OCI-LY7 (cell line): ENCODE data around the gene NDUFS8. TPM values are rescaled to one million over a fixed set of nuclear protein-coding genes. Genes with fewer than 3 reads are reported as not detected.
A peak's percentile ranks its signal among the peaks of the same experiment; 100 is the strongest.
"Not testable (repeated sequence)": the region's sequence is repeated elsewhere in the genome, so short reads cannot be mapped to it uniquely, and the experiment has no call there.

Experiments
- Bru-seq: library from RNA; stranded (reverse); fragments of 400-500 nt; gene quantifications from one replicate; lab custom pipeline; 2021; lab: Mats Ljungman, UMichigan
- BruChase-seq, 2 experiments: library from RNA; stranded (reverse); fragments of 400-500 nt; gene quantifications; one replicate each; lab custom pipeline; 2021; lab: Mats Ljungman, UMichigan
- BruUV-seq: library from RNA; stranded (reverse); fragments of 400-500 nt; replicated peaks from 2 replicates; lab custom pipeline; 2021; lab: Mats Ljungman, UMichigan
- CTCF ChIA-PET: fragments of 300-600 bp; sonication (Branson Sonifier 250); formaldehyde crosslinking; loops from one replicate; lab custom pipeline; 2022; ENCODE audit warnings: antibody characterized with exemption; ENCODE audit not compliant: unreplicated experiment; lab: Charles Lee
- POLR2A ChIA-PET: fragments of 300-600 bp; sonication (Branson Sonifier 250); formaldehyde crosslinking; loops from one replicate; lab custom pipeline; 2022; ENCODE audit warnings: antibody characterized with exemption; lab: Charles Lee
- DNase-seq: peaks from one replicate; pipeline ENCODE4 v3.0.0-alpha.2; 2015; ENCODE audit warnings: low spot score
- H2AFZ ChIP-seq: fragments of 200-600 bp; sonication (generic), shearing (Covaris generic); 2 replicates; pipeline ENCODE4 v1.6.1; 2014; ENCODE audit warnings: mild to moderate bottlenecking, antibody characterized with exemption, low read length, moderate library complexity
- H3K27ac ChIP-seq: fragments of 200-600 bp; sonication (generic); 2 replicates; pipeline ENCODE4 v1.5.1; 2014; ENCODE audit warnings: mixed run types, low read depth, mild to moderate bottlenecking, moderate library complexity, low read length, inconsistent platforms; ENCODE audit not compliant: poor library complexity, severe bottlenecking
- H3K36me3 ChIP-seq: fragments of 200-600 bp; sonication (generic); 2 replicates; pipeline ENCODE4 v1.6.1; 2014; ENCODE audit warnings: mild to moderate bottlenecking, antibody characterized with exemption, low read length, moderate library complexity, mixed read lengths; ENCODE audit not compliant: insufficient read depth
- H3K4me1 ChIP-seq: fragments of 200-600 bp; sonication (generic); 2 replicates; pipeline ENCODE4 v1.5.1; 2014; ENCODE audit warnings: mild to moderate bottlenecking, low read length; ENCODE audit not compliant: insufficient read depth, poor library complexity, severe bottlenecking
- H3K4me2 ChIP-seq: fragments of 200-600 bp; sonication (generic); 2 replicates; pipeline ENCODE4 v1.6.1; 2014; ENCODE audit warnings: mild to moderate bottlenecking, low read length
- H3K4me3 ChIP-seq: fragments of 200-600 bp; sonication (generic); 2 replicates; pipeline ENCODE4 v1.5.1; 2014; ENCODE audit warnings: mild to moderate bottlenecking, low read depth, low read length; ENCODE audit not compliant: poor library complexity, severe bottlenecking
- H3K79me2 ChIP-seq: fragments of 200-600 bp; sonication (generic); 2 replicates; pipeline ENCODE4 v1.6.1; 2016; ENCODE audit warnings: low read depth, mild to moderate bottlenecking, low read length, moderate library complexity, mixed read lengths; ENCODE audit not compliant: insufficient read depth
- H3K9me2 ChIP-seq: fragments of 200-600 bp; sonication (generic); 2 replicates; pipeline ENCODE4 v1.6.1; 2016; ENCODE audit warnings: mild to moderate bottlenecking, low read length, mixed read lengths; ENCODE audit not compliant: insufficient read depth
- H3K9me3 ChIP-seq: fragments of 200-600 bp; sonication (generic); 2 replicates; pipeline ENCODE4 v1.6.1; 2014; ENCODE audit warnings: mild to moderate bottlenecking, mixed run types, low read length, mixed read lengths
- H4K20me1 ChIP-seq: fragments of 200-600 bp; sonication (generic); 2 replicates; pipeline ENCODE4 v1.6.1; 2014; ENCODE audit warnings: mild to moderate bottlenecking, antibody characterized with exemption, low read length, moderate library complexity, mixed read lengths; ENCODE audit not compliant: insufficient read depth
- CTCF ChIP-seq: fragments of 200-600 bp; sonication (generic); conservative IDR thresholded peaks from 2 replicates; pipeline ENCODE4 v1.5.1; 2014; ENCODE audit warnings: mild to moderate bottlenecking, antibody characterized with exemption, low read length, moderate library complexity, mixed read lengths
- EZH2phosphoT487 ChIP-seq: fragments of 200-600 bp; sonication (generic); IDR thresholded peaks from 2 replicates; pipeline ENCODE4 v1.6.1; 2018; ENCODE audit warnings: low read depth, borderline replicate concordance, mild to moderate bottlenecking, mixed run types, antibody characterized with exemption, low read length, moderate library complexity, mixed read lengths
- intact Hi-C: fragments of 100-400 bp; cut with micrococcal nuclease; formaldehyde crosslinking; loops from one replicate; pipeline ENCODE4 v1.10.0; 2022; ENCODE audit not compliant: unreplicated experiment
- long read RNA-seq: library from polyadenylated mRNA; stranded (forward); transcript quantifications from one replicate; pipeline ENCODE4 v2.0.0, GENCODE V29; 2022
- total RNA-seq, 2 experiments: library from RNA; depleted of rRNA in 1 of 2; stranded (reverse); fragments of >200 nt in 1 of 2; shearing (Covaris generic) in 1 of 2; gene quantifications; 2 replicates each; pipeline ENCODE4 v1.2.3, GENCODE V29; 2014 to 2022

Gene NDUFS8
- total RNA-seq (2014; rRNA removed; shearing (Covaris generic)): 152 and 173 TPM in 2 replicates
- 126 and 132 TPM in 2 replicates for total RNA-seq (2022)
- percentile 67 among the genes with signal in this experiment for Bru-seq, nascent RNA
- percentile 73 among the genes with signal in this experiment for BruChase-seq, experiment 1, labeled RNA remaining after a 6-hour chase
- percentile 66 among the genes with signal in this experiment for BruChase-seq, experiment 2, labeled RNA remaining after a 2-hour chase
- long read RNA-seq, transcript NDUFS8-207 (7 exons, 689 nt): minor isoform, 8 of 164 reads
- long read RNA-seq, transcript NDUFS8-201 (7 exons, 791 nt): major isoform, 106 of 164 reads
- long read RNA-seq, partial matches to known transcripts: 16 of 164 reads
- long read RNA-seq, other reads (novel, unspliced or antisense): 28 of 164 reads

- H3K9me3 ChIP-seq: no peaks in the 10 kb centered on the region
- ChIA-PET POLR2A (interaction anchor here (0.6 to 1.6 kb wide), 3 partner anchors 9 to 181 kb away, joined by 3 to 5 read pairs (median 5); partner anchors contain the start of gene TCIRG1), CTCF (no interaction called here)
- peaks cover 11% of the 10 kb centered on the region; the same call in 1 of the 2 replicates for H3K79me2 ChIP-seq
- H3K27ac ChIP-seq: peak within 1 kb of the TSS; percentile 48
- TF ChIP-seq EZH2phosphoT487 (no peak), CTCF (no peak)
- H2AFZ ChIP-seq: peak within 1 kb of the TSS; percentile 59; the same call in 1 of the 2 replicates
- peak within 1 kb of the TSS; percentile 97 for H3K4me2 ChIP-seq
- BruUV-seq: TSS peak; percentile 50
- no peaks in the 10 kb centered on the region for H4K20me1 ChIP-seq
- intact Hi-C loops: no loop called here
- peaks cover 18% of the 10 kb centered on the region for H3K36me3 ChIP-seq
- H3K9me2 ChIP-seq: no peaks in the 10 kb centered on the region
- DNase-seq: peak; percentile 99
- H3K4me3 ChIP-seq: peak within 1 kb of the TSS; percentile 93
- H3K4me1 ChIP-seq: peaks cover 33% of the 10 kb centered on the region
Observed at GRCh38 chr11:68030318-68031143, at the start of gene NDUFS8. Gene NDUFS8, plus strand, starts transcription at chr11:68030681. Its CDS starts 1,471 bp downstream, at chr11:68032152.

GRCh38 chr11:67981226-67981625 lies 49.3 kb upstream of the NDUFS8 start:
- H3K79me2 ChIP-seq, H4K20me1 ChIP-seq, H3K9me3 ChIP-seq, H3K36me3 ChIP-seq, BruUV-seq, H3K4me1 ChIP-seq, H3K9me2 ChIP-seq, POLR2A ChIA-PET, intact Hi-C loops, DNase-seq, H3K4me3 ChIP-seq, H3K4me2 ChIP-seq, H3K27ac ChIP-seq, H2AFZ ChIP-seq, CTCF ChIA-PET: not testable (repeated sequence)

DNA sequence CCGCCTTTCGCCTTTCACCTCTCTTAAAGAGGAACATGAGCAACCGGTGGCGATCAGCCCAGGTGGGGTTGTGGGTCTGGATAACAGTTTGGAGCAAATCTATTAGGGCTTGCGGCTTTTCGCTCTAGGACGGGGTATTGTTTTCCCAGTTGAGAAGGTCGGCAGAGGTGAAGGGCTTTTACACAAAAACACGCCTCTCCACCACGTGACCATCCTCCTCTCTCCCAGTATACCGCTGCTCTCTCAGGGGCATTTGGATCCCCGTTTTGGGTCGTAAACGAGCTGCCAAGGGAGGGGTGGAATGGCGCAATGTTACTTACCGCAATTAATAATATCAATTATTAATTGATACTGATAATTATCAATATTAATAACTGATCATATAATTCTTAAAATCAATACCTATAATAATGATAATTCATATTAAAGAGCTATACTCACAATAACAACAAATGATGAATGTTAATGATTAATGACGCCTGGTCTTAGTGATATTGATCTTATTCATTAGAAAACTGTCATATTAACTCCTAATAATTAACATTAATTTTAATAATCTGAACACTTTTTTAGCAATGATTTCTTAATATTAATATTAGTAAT lies 48.1 kb upstream of the NDUFS8 start:
- H3K79me2 ChIP-seq, H3K4me2 ChIP-seq, H3K9me2 ChIP-seq, BruUV-seq, H3K36me3 ChIP-seq, H3K4me1 ChIP-seq, intact Hi-C loops, H4K20me1 ChIP-seq, H3K4me3 ChIP-seq, CTCF ChIA-PET, DNase-seq, H3K9me3 ChIP-seq, H3K27ac ChIP-seq, POLR2A ChIA-PET, H2AFZ ChIP-seq: not testable (repeated sequence)
